Measurements from ENCODE around the gene FOXL2NB.

FOXL2NB gene

DNA sequence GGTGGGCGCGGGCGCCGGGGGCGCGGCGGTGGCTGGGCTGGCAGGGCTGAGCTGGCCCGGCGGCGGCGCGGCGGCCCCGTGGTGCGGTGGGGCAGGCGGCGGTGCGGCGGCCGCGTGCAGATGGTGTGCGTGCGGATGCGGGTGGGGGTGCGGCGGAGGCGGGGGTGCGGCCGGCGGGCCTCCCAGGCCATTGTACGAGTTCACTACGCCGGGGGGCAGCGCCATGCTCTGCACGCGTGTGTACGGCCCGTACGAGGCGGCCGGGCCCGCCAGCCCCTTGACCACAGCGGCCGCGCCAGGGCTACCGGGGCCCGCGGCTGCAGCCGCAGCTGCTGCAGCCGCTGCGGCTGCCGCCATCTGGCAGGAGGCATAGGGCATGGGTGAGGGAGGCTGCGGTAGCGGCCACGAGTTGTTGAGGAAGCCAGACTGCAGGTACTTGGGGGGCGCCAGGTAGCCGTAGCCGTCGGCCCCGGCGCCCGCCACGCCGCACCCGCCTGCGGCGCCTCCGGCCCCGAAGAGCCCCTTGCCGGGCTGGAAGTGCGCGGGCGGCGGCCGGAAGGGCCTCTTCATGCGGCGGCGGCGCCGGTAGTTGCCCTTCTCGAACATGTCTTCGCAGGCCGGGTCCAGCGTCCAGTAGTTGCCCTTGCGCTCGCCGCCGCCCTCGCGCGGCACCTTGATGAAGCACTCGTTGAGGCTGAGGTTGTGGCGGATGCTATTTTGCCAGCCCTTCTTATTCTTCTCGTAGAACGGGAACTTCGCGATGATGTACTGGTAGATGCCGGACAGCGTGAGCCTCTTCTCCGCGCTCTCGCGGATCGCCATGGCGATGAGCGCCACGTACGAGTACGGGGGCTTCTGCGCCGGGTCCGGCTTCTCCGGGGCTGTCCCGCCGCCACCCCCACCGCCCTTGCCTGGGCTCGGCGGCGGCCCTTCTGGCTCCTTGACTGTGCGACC is 1.0 kb upstream of the FOXL2NB start:
- no peak for DNase-seq (ENCODE audit: low spot score)

DNA sequence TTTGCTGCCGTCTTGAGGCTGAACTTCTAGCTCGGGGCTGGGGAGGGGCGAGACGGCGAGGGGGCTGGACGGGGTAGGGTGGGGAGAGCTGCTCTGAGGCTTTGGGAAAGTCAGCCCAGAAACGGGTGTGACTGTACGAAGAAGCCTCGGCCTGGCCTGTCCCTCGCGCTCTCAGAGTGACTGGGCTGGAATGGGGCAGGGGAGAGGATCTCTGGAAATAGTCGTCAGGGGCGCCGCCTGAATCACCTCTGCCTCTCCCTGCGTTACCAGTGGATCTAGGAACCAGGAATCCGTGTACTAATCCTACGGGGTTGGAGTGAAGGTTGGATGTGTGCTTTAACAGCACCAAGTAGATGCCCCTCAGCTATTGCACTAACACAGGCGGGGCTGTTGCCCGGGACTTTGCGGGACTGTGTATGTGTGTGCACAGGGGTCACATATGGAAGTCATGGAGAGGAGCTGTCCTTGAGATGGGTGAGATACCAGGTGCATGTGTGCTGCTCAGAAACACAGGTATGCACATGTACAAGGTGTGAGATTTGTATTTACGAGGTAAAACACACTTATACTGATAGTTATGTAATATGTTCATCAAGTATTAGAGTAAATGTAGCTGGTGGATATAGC is 591 bp downstream of the FOXL2NB start:
- no peak for DNase-seq (ENCODE audit: low spot score)

DNA sequence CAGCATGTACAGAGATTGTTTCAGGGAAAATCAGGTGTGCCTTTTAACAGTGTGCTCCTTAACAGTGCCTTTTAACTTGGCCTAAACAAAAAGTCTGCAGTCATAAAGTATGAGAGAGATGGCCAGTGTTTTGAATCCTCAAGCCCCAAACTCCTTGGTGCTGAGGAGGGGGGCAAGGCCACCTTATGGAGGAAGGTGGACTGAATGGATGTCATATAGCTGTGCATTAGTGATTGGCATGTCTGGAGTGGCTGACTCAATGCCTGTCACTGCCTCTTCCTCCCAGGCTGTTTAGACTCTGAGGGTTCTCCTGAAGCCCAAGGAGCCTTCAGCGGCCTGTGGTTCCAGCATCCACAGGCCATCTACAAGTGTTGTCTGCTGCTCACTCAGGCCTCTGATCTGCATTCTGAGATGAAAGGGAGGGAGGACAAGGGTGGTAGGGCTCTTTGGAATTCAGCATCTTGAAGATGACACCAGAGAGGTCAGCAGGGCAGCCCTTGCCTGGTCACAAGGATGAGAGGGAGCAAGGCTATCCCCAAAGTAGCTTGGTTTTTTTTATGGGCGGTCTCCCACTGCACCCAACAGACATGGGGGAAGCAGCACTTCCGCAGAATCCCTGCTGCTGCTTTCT is 1.5 kb downstream of the FOXL2NB start:
- DNase-seq (ENCODE audit: low spot score): no peak

DNA sequence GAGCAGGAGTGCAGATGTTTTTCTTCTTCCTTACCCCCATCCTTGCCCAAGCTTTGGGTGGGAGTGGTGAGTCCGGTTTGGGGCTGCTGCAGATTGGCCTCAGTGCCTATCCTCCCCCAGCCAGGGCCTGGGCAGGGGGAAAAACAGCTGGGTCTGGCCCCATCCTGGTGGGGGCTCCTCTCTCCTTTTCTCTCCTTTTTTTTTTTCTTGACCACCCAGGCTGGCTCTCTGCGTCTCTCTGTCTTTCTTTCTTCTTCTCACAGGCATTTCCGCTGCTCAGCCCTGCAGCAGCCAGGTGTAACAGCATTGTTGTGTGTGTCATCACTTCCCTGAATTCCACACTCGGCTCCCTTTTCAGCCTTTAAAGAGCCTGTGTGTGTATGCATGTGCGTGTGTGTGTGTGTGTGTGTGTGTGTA is 2.0 kb downstream of the FOXL2NB start:
- DNase-seq (ENCODE audit: low spot score): no peak

DNA sequence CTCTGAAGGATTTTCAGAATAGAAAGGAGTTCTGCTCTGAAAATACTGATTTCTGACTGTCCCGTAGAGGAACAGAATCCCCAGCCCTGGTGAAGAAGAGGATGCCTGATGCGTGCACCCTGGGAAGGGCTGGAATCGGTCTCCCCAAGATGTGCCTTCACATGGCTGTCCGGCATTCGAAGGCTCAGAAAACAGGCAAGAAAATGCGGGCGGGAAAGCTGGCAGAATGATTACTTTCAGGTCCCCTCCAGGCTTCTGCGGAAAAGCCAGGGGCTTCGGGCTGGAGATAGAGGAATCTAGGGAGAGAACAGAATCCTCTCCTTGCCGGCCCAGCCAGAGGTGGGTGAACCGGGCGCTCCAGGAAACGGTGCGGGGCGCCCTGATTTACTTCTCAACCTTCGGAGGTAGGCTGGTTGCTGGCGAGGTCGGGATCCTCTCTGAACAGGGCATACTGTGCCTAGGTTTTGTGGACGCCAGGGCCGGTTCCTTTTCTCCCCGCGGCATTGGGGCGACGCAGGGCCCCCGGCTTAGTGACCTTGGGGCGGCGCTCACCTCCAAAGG is 2.5 kb downstream of the FOXL2NB start:
- DNase-seq (ENCODE audit: low spot score): no peak

DNA sequence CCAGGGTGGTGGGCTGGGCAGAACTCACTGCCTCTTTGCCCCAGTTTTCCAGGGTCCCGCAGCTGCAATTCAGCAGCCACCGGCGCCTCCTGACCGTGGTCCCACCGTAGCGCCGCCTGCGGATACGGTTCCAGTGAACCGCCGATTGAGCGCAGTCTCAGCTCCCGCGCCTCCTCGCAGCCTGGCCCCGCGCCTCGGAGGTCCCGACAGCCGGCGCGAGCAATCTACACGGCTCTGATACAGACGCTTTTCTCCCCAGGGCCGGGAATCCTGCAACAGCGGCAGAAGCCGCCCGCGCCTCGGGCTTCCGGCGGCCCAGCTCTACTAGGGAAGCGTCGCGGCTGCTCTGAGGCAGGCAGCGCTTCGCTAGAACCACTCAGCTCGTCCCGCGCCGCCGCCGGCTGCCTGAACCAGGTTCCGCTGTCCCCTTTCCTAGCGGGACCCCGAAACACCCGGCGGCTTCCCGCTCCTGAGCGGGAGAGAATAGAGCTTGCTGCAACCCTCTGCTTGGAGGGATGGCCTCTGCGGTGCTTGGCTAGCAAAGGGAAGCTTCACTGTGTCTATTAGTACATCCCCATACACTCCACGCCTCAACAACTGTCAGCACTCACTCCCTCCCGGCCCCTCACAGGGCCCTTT is 3.1 kb downstream of the FOXL2NB start:
- DNase-seq (ENCODE audit: low spot score): no peak

DNA sequence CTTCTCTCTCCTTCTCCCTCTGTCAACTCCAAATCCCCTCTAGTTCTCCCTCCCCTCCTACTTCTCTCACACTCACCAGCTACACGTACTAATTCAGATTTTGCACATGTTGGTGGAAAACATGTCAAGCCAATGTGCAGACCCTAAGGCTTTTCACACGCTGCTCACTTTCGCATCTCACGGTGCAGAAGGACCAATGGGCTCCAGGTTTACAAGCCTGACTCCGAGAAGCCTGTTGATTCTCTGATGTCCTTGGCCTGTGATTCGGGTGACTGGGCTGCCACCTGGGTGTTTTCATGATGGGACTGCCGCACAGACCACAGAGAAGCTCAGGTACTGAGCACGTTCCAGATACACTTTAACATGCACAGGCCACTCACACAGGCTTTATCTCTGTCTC is 3.7 kb downstream of the FOXL2NB start:
- no peak for DNase-seq (ENCODE audit: low spot score)

DNA sequence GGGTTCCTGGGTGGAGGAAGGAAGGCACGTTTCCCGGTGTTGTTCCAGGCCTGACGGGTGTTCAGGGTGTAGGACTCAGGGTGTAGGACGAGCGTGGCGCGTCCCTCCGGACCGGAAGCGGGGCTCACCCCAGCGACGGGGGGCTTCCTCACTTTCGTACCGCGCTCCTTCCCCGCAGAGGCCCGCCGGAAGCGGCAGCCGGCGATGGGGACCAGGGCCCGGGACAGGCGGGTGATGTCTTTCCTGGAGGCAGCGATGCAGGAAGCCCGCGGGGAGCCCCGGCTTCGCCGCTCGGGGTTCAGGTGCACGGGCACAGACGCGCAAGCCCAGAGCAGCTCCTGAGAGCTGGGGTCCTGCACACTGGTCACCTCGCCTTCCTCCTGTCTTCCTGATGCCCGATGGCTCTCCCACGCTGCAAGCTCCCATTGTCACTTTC is 13.4 kb downstream of the FOXL2NB start:
- no peak for DNase-seq (ENCODE audit: low spot score)

DNA sequence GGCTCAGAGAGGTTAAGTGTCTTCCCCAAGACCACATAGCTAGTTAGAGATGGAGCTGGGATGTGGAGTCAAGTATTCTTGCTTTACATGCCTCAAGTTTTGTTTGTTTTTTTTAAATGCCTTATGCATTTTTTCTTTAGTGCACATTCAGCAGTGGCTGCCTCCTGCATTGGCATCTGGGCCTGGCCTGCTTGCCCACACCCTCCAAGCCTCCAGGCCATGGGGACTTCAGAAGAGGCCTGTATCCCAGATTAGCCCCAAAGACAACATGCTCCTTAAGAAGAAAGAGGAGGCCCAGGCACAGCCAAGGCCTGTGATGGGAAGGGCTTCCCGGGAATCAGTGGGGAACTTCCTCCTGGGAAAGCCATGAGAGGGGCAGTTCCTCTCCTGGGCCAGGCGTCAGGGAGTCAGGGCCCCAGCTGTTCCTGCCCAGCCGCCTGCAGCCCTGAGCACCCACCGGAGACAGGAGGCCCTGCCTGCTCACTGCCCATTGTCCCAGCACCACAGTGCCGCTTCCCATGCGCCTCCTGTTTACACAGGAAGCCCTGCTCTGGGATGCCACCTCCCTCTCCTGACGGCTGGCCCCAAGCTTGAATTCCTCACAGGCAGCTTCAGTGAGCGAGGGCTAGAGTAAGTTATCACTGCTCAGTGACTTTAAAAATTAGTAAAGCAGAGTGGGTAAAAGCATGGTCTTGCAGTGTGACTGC is 16.0 kb downstream of the FOXL2NB start:
- DNase-seq (ENCODE audit: low spot score): no peak

DNA sequence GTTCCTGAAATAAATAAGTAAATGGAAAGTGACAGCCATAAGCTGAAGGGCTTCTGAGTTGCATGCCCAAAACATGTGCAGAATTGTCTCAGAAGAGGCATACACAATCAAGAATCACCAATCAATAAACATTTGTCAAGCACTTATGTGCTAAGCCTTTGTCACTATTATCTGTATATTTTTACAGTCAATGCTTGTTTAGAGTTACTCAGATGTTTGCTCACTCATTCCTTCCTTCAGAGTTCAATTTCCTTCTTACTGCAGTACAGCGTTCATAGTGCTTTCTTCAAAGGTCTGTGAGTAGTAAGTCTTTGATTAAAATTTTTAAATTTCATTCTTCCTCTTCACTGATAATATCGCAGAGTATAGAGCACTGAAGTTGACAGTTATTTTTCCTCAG is 17.2 kb downstream of the FOXL2NB start:
- no peak for DNase-seq (ENCODE audit: low spot score)

DNA sequence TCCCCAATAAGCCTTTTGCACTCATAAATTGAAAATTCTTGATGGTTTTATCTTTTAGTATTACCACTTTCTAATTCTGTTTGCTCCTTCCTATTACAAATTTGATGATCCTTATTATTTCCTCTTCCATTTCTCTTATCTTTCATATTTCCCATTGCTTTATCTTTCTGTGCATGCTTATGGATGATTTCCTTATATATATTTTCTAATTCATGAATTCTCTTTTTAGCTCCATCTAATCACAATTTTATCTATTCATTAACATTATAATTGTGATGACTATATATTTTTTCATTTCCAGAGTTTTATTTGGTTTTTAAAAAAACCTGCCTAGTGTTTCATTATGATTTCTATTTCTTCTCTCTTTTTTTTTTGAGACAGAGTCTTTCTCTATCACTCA is 17.9 kb downstream of the FOXL2NB start:
- no peak for DNase-seq (ENCODE audit: low spot score)

DNA sequence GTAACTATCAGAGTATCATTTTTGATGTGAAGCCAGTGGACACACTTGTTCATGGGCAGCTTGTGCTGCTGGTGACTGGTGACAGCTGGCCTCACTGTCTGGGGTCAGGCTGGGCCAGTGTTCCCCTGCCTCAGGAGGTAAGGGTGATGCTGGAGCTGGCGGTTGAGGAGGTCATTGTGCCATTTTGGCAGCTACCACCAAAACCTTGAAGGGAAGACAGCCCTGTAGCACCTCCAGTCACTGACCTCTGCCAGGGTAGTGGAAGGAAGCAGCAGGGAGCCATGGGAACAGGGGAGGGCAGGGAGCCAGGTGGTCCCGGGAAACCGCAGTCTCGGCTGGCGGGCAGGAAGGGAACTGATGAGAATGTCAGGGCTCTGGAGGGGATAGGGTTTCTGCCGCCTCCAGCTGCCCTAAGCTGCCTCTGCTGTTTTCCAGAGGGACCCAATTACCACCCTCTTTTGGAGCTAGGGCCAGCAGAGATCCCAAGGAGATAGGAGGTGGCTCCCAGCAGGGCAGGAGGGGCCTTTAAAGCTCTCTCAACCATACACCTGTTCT is 24.8 kb downstream of the FOXL2NB start:
- no peak for DNase-seq (ENCODE audit: low spot score)

DNA sequence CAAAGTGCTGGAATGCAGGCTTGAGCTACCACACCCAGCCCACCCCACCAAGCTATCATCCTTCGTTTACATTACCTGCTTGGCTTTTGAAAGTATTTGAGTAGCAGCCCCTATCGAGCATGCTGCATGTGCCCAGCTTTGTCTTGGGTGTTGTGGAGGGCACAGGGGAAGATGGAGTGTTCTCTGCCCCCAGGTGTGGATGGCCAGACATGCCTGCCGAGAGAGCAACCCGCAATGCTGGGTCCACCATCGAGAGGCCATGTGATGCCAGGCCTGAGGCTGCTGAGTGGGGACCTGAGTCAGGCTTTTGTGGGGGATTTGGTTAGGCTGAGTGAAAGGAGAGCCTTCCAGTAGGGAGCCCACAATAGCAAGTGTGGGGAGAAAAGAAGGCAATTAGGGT is 25.9 kb downstream of the FOXL2NB start:
- no peak for DNase-seq (ENCODE audit: low spot score)

DNA sequence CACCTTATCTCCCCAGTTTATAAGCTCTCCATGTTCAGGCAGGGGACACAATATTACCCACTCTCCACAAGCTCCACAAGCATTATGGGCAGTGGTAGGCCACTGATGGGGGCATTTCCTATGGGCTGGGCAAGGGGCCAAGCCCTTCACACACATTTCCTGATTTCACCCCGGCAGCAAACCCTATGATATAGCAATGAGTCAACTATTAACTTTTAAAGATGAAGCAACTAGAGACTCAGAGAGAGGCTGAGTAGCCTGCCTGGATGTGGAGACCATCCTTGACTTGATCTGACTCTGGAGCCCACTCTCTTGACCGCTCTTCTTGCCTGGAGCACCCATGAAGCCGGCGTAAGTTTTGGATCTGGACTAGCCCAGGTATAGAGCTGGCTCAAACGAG is 27.4 kb downstream of the FOXL2NB start:
- DNase-seq (ENCODE audit: low spot score): no peak

DNA sequence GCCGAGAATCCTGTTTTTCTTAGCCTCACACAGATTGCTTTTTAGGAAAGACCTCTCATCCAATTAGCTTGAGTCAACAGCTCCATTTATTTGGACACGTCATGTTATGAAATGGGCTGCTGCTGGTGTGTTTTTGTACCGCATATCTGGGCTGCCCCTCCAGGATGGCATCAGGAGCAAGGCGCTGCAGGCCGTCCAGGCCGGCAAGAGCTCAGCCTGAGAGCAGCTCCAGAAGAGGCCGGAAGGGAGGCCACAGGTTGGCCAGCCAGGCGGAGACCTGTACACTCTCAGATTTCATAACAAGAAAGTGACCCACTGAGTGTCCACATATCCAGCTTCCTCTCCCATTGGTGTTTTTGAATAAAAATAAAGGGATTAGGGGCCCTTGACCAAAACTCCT is 28.3 kb downstream of the FOXL2NB start:
- no peak for DNase-seq (ENCODE audit: low spot score)

DNA sequence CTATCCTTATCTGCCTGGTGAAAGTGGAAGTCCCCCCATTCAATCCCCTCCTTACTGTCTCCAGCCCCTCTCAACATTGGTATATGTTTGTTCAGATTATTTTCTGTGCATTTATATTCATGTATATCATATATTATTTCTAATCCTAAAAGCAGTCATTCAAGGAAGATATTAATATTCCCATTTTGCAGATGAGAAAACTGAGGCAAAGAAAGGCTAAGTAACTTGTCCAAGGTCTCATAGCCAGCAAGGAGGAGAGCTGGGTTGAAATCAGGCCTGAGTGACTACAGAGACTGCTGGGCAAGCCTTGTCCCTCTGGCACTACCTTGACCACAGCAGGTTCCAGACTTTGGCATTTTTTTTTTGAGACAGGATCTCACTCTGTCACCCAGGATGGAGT is 29.0 kb downstream of the FOXL2NB start:
- DNase-seq (ENCODE audit: low spot score): no peak

DNA sequence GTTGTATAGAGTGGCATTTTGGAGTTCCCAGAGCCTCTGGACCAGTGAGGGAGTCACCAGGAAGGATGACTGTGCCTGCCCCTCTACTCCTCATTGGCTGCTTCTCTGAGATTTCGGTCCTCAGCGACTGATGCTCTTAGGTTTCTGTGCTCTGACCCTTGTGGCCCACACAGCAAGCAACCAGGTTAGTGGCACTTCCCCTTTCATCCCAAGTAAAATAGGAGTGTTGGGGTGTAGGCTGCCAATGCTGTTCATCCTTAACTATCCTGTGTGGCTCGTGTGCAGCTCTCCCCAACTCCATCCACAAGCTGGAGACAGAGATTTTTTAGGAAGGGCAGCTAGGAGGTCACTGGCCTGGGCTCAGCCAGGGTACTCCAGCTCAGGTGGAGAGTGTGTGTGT is 37.8 kb downstream of the FOXL2NB start:
- no peak for DNase-seq (ENCODE audit: low spot score)

DNA sequence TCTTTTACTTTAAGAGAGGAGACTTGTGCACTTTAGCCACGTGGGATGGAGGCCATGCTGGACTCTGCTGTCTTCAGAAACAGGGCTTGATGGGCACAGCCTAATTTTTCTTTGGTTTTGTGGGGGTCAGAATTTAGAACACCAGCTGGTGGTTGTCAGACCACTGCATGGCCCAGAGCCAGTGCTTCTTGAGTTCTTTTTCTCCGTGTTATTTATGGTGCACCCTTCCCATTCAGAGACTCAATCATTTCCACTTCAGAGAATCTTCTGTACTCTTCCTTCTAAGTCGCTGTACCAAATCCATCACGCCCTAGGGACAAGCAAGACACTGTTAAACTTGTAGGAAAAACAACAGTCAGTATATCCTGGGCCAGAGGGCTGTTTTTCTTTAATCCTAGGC is 38.9 kb downstream of the FOXL2NB start:
- no peak for DNase-seq (ENCODE audit: low spot score)

DNA sequence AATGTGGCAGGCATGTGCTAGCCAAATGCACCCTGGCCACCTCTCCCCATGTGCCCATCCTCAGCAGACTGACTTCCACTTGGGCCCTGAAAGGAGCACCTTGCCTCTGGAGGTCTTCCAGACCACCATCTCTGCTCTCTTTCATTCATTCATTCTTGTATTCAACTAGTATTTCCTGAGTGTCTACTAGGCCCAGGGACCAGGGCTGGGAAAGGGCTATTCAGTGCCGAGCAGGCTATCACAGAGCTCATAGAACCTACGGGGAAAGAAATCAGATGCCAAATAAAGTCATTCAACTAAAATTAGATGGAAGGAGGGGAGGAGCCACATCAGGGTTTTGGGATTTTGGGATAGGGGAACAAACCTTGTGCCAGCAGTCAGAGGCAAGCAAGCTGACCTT is 40.2 kb downstream of the FOXL2NB start:
- DNase-seq (ENCODE audit: low spot score): no peak

DNA sequence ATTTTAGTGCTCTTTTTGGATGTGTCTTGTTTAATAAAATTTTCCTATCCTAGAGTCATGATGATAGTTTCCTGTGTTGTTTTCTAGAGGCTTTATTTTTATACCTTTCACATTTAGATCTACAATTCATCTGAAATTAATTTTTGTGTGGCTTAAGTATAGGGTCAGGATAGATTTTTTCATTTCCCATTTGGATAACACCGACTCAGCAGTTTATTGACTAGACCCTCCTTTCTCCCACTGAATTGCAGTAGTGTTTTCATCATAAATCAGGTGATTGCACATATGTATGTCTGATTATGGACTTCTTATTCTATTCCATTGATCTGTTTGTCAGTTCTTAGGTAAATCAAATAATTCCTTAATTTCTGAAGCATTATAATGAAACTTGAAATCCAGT is 48.7 kb downstream of the FOXL2NB start:
- no peak for DNase-seq (ENCODE audit: low spot score)

All from HuH-7 (cell line).